GM18909 (cell line): ENCODE results near the gene UNC79.

ENCODE experiments used
- ATAC-seq: cut with Tn5 transposase; IDR thresholded peaks from one replicate; pipeline ENCODE4 v1.9.1; 2021; ENCODE audit warnings: mild to moderate bottlenecking; ENCODE audit not compliant: unreplicated experiment, poor library complexity

Gene UNC79

GRCh38 chr14:93720076-93720815, 289.5 kb downstream of the UNC79 start:
- no peak for ATAC-seq

- ATAC-seq = no peak
Observed at GRCh38 chr14:93720981-93721483, 290.3 kb downstream of the UNC79 start.

- no peak for ATAC-seq
Observed at GRCh38 chr14:93723001-93723400, 292.3 kb downstream of the UNC79 start.

- no peak for ATAC-seq
Observed at GRCh38 chr14:93725002-93725582, 294.4 kb downstream of the UNC79 start.

- ATAC-seq = no peak
Observed at GRCh38 chr14:93725993-93726392, 295.3 kb downstream of the UNC79 start.

- no peak for ATAC-seq
Observed at GRCh38 chr14:93727039-93727740, 296.5 kb downstream of the UNC79 start.

- no peak for ATAC-seq
Observed at GRCh38 chr14:93727917-93728650, 297.3 kb downstream of the UNC79 start.

GRCh38 chr14:93728651-93729016, 297.9 kb downstream of the UNC79 start:
- no peak for ATAC-seq

GRCh38 chr14:93729993-93730392, 299.3 kb downstream of the UNC79 start:
- no peak for ATAC-seq

- no peak for ATAC-seq
Observed at GRCh38 chr14:93731753-93732152, 301.0 kb downstream of the UNC79 start.

GRCh38 chr14:93732524-93732923, 301.8 kb downstream of the UNC79 start:
- no peak for ATAC-seq

- ATAC-seq = no peak
Observed at GRCh38 chr14:93733231-93733630, 302.5 kb downstream of the UNC79 start.

GRCh38 chr14:93733631-93734030, 302.9 kb downstream of the UNC79 start:
- ATAC-seq = no peak

- no peak for ATAC-seq
Observed at GRCh38 chr14:93734086-93734822, 303.5 kb downstream of the UNC79 start.

GRCh38 chr14:93735206-93735605, 304.5 kb downstream of the UNC79 start:
- no peak for ATAC-seq

- ATAC-seq = no peak
Observed at GRCh38 chr14:93736378-93737014, 305.8 kb downstream of the UNC79 start.

GRCh38 chr14:93737634-93738033, 306.9 kb downstream of the UNC79 start:
- ATAC-seq = no peak

GRCh38 chr14:93741556-93742230, 311.0 kb downstream of the UNC79 start:
- ATAC-seq = no peak

- no peak for ATAC-seq
Observed at GRCh38 chr14:93742761-93743160, 312.0 kb downstream of the UNC79 start.
